ENCODE data around the gene TUBA4A.
"Not testable (repeated sequence)": the region's sequence is repeated elsewhere in the genome, so short reads cannot be mapped to it uniquely, and the experiment has no call there.

The TUBA4A gene

GRCh38 chr2:219271021-219271420 lies 17.3 kb upstream of the TUBA4A start:
- TF ChIP-seq SPI1 (IDR thresholded peaks at IDR 0.05; ENCODE audit: low read depth, low read length) = no peak
- TF ChIP-seq POLR2A (IDR thresholded peaks at IDR 0.05; ENCODE audit: low read depth, low read length) = no peak
- no peak for TF ChIP-seq TAF1 (IDR thresholded peaks at IDR 0.05; ENCODE audit: low read depth, low read length)
- no peak for TF ChIP-seq POLR2AphosphoS5 (IDR thresholded peaks at IDR 0.05; ENCODE audit: low read depth, low read length)
- no peak for TF ChIP-seq POU2F2 (IDR thresholded peaks at IDR 0.05; ENCODE audit: low read depth, low read length)
- no peak for TF ChIP-seq PAX5 (IDR thresholded peaks at IDR 0.05; ENCODE audit: insufficient read depth, low read length, severe bottlenecking)
- no peak for FAIRE-seq
- no peak for DNase-seq (ENCODE audit: insufficient read length, low spot score)

- DNase-seq (ENCODE audit: insufficient read length, low spot score) = no peak
- FAIRE-seq = no peak
- no peak for TF ChIP-seq POU2F2 (IDR thresholded peaks at IDR 0.05; ENCODE audit: low read depth, low read length)
Measured at GRCh38 chr2:219270055-219270372, 16.3 kb upstream of the TUBA4A start.

- TF ChIP-seq SPI1 (IDR thresholded peaks at IDR 0.05; ENCODE audit: low read depth, low read length) (no peak), POU2F2 (IDR thresholded peaks at IDR 0.05; ENCODE audit: low read depth, low read length) (no peak), POLR2A (IDR thresholded peaks at IDR 0.05; ENCODE audit: low read depth, low read length) (no peak), PAX5 (IDR thresholded peaks at IDR 0.05; ENCODE audit: insufficient read depth, low read length, severe bottlenecking) (no peak), POLR2AphosphoS5 (IDR thresholded peaks at IDR 0.05; ENCODE audit: low read depth, low read length) (no peak), TAF1 (IDR thresholded peaks at IDR 0.05; ENCODE audit: low read depth, low read length) (no peak)
- no peak for DNase-seq (ENCODE audit: insufficient read length, low spot score)
- no peak for FAIRE-seq
Measured at GRCh38 chr2:219269362-219270054, 15.8 kb upstream of the TUBA4A start.

- no peak for DNase-seq (ENCODE audit: insufficient read length, low spot score)
- TF ChIP-seq PAX5 (IDR thresholded peaks at IDR 0.05; ENCODE audit: insufficient read depth, low read length, severe bottlenecking) (no peak), POU2F2 (IDR thresholded peaks at IDR 0.05; ENCODE audit: low read depth, low read length) (no peak), SPI1 (IDR thresholded peaks at IDR 0.05; ENCODE audit: low read depth, low read length) (no peak), POLR2A (IDR thresholded peaks at IDR 0.05; ENCODE audit: low read depth, low read length) (no peak), TAF1 (IDR thresholded peaks at IDR 0.05; ENCODE audit: low read depth, low read length) (no peak), POLR2AphosphoS5 (IDR thresholded peaks at IDR 0.05; ENCODE audit: low read depth, low read length) (no peak)
- FAIRE-seq = no peak
Measured at GRCh38 chr2:219268294-219268693, 14.6 kb upstream of the TUBA4A start.

- DNase-seq (ENCODE audit: insufficient read length, low spot score) = no peak
- TF ChIP-seq POLR2AphosphoS5 (IDR thresholded peaks at IDR 0.05; ENCODE audit: low read depth, low read length) (no peak), POLR2A (IDR thresholded peaks at IDR 0.05; ENCODE audit: low read depth, low read length) (no peak), POU2F2 (IDR thresholded peaks at IDR 0.05; ENCODE audit: low read depth, low read length) (no peak), PAX5 (IDR thresholded peaks at IDR 0.05; ENCODE audit: insufficient read depth, low read length, severe bottlenecking) (no peak), SPI1 (IDR thresholded peaks at IDR 0.05; ENCODE audit: low read depth, low read length) (no peak), TAF1 (IDR thresholded peaks at IDR 0.05; ENCODE audit: low read depth, low read length) (no peak)
- FAIRE-seq = no peak
Measured at GRCh38 chr2:219266886-219267285, 13.2 kb upstream of the TUBA4A start.

- DNase-seq (ENCODE audit: insufficient read length, low spot score) (no peak), FAIRE-seq (no peak)
- TF ChIP-seq POLR2AphosphoS5 (IDR thresholded peaks at IDR 0.05; ENCODE audit: low read depth, low read length) (no peak), PAX5 (IDR thresholded peaks at IDR 0.05; ENCODE audit: insufficient read depth, low read length, severe bottlenecking) (no peak), POLR2A (IDR thresholded peaks at IDR 0.05; ENCODE audit: low read depth, low read length) (no peak), SPI1 (IDR thresholded peaks at IDR 0.05; ENCODE audit: low read depth, low read length) (no peak), POU2F2 (IDR thresholded peaks at IDR 0.05; ENCODE audit: low read depth, low read length) (no peak), TAF1 (IDR thresholded peaks at IDR 0.05; ENCODE audit: low read depth, low read length) (no peak)
Measured at GRCh38 chr2:219266232-219266631, 12.5 kb upstream of the TUBA4A start.

GRCh38 chr2:219261024-219261855 lies 7.5 kb upstream of the TUBA4A start:
- DNase-seq (ENCODE audit: insufficient read length, low spot score) (no peak), FAIRE-seq (no peak)
- TF ChIP-seq PAX5 (IDR thresholded peaks at IDR 0.05; ENCODE audit: insufficient read depth, low read length, severe bottlenecking) = no peak
- TF ChIP-seq POLR2A (IDR thresholded peaks at IDR 0.05; ENCODE audit: low read depth, low read length) = no peak
- no peak for TF ChIP-seq POLR2AphosphoS5 (IDR thresholded peaks at IDR 0.05; ENCODE audit: low read depth, low read length)
- no peak for TF ChIP-seq POU2F2 (IDR thresholded peaks at IDR 0.05; ENCODE audit: low read depth, low read length)
- TF ChIP-seq TAF1 (IDR thresholded peaks at IDR 0.05; ENCODE audit: low read depth, low read length) = no peak
- TF ChIP-seq SPI1 (IDR thresholded peaks at IDR 0.05; ENCODE audit: low read depth, low read length) = no peak

GRCh38 chr2:219258942-219259341 lies 5.2 kb upstream of the TUBA4A start:
- FAIRE-seq; DNase-seq (ENCODE audit: insufficient read length, low spot score): not testable (repeated sequence)

GRCh38 chr2:219254590-219255201 lies 978 bp upstream of the TUBA4A start:
- DNase-seq (ENCODE audit: insufficient read length, low spot score) (no peak), FAIRE-seq (peak; percentile 79)
- TF ChIP-seq SPI1 (IDR thresholded peaks at IDR 0.05; ENCODE audit: low read depth, low read length) = 0 out of 2 replicates have a peak, but pooled peaks have one; percentile 37
- no peak for TF ChIP-seq POLR2AphosphoS5 (IDR thresholded peaks at IDR 0.05; ENCODE audit: low read depth, low read length)

Data from GM12891 (cell line).